Endothelial cell of umbilical vein (primary cell): ENCODE measurements around the gene PITPNM3. TPM values are rescaled to one million over a fixed set of nuclear protein-coding genes. Genes with fewer than 3 reads are reported as not detected.

ENCODE experiments used
- BruUV-seq: library from RNA; stranded (reverse); fragments of 400-500 nt; replicated peaks from 2 replicates; lab custom pipeline; 2021; lab: Mats Ljungman, UMichigan
- CTCF ChIA-PET: fragments of 300-600, 350-600 bp; sonication (Branson Sonifier 250); formaldehyde crosslinking; loops from one replicate; lab custom pipeline; 2021; ENCODE audit warnings: antibody characterized with exemption, inconsistent platforms; lab: Charles Lee
- POLR2A ChIA-PET: fragments of 300-600, 350-600 bp; sonication (Branson Sonifier 250); formaldehyde crosslinking; loops from one replicate; lab custom pipeline; 2021; ENCODE audit warnings: antibody characterized with exemption, inconsistent platforms; lab: Charles Lee
- DNase-seq: peaks from one replicate; pipeline ENCODE4 v3.0.0-alpha.2; 2011; ENCODE audit warnings: low read depth, low spot score
- FAIRE-seq: peaks from 2 replicates; lab custom pipeline; 2011; peaks lifted over from hg19 to GRCh38; lab: Jason Lieb, UNC
- H2AFZ ChIP-seq: 2 replicates; pipeline ENCODE4 v1.6.0; 2012; ENCODE audit warnings: low read depth, low read length, control low read depth, inconsistent platforms
- H3K27ac ChIP-seq: 2 replicates; pipeline ENCODE4 v1.5.1; 2011; ENCODE audit warnings: low read depth, mild to moderate bottlenecking, control low read depth, low read length, moderate library complexity; ENCODE audit not compliant: insufficient read depth
- H3K27me3 ChIP-seq, 2 experiments: 2 replicates each; pipeline versions ENCODE4 v1.6.0 to v1.6.1; 2011; ENCODE audit warnings: low read length in 2 of 2, mixed read lengths in 1 of 2; ENCODE audit not compliant: control insufficient read depth in 2 of 2, insufficient read depth in 2 of 2
- H3K36me3 ChIP-seq, 2 experiments: 2 replicates in 1 of 2; 3 replicates in 1 of 2; pipeline ENCODE4 v1.5.1; 2011; ENCODE audit warnings: low read length in 2 of 2, mild to moderate bottlenecking in 1 of 2, moderate library complexity in 1 of 2; ENCODE audit not compliant: control insufficient read depth in 2 of 2, insufficient read depth in 2 of 2; ENCODE audit errors: extremely low read depth in 1 of 2
- H3K4me1 ChIP-seq: 3 replicates; pipeline ENCODE4 v1.5.1; 2011; ENCODE audit warnings: mild to moderate bottlenecking, low read length; ENCODE audit not compliant: control insufficient read depth, insufficient read depth; ENCODE audit errors: extremely low read depth
- H3K4me2 ChIP-seq: 2 replicates; pipeline ENCODE4 v1.6.1; 2011; ENCODE audit warnings: low read length, control low read depth, mixed read lengths; ENCODE audit not compliant: insufficient read depth
- H3K4me3 ChIP-seq, 3 experiments: fragments of 200-600 bp in 1 of 3; sonication (generic), shearing (Covaris generic) in 1 of 3; replicated peaks in 1 of 3; 2 replicates each; pipeline ENCODE4 v1.5.1; 2011 to 2016; ENCODE audit warnings: control low read depth in 3 of 3, low read length in 3 of 3, mild to moderate bottlenecking in 2 of 3, inconsistent platforms in 1 of 3, low read depth in 1 of 3, moderate library complexity in 1 of 3; ENCODE audit not compliant: insufficient read depth in 1 of 3
- H3K79me2 ChIP-seq: 2 replicates; pipeline ENCODE4 v1.6.0; 2012; ENCODE audit warnings: low read length, inconsistent platforms; ENCODE audit not compliant: control insufficient read depth, insufficient read depth
- H3K9ac ChIP-seq: replicated peaks from 2 replicates; pipeline ENCODE3; 2011; ENCODE audit warnings: low read length, control low read depth; ENCODE audit not compliant: insufficient read depth; ENCODE audit errors: extremely low read depth
- H3K9me1 ChIP-seq: replicated peaks from 3 replicates; pipeline ENCODE4 v1.6.0; 2011; ENCODE audit warnings: mild to moderate bottlenecking, low read length; ENCODE audit not compliant: control insufficient read depth, insufficient read depth; ENCODE audit errors: extremely low read depth
- H3K9me3 ChIP-seq: replicated peaks from 2 replicates; pipeline ENCODE4 v1.5.1; 2012; ENCODE audit warnings: low read length, inconsistent platforms; ENCODE audit not compliant: control insufficient read depth, insufficient read depth
- H4K20me1 ChIP-seq: replicated peaks from 2 replicates; pipeline ENCODE3; 2011; ENCODE audit warnings: mild to moderate bottlenecking, low read length; ENCODE audit not compliant: control insufficient read depth, insufficient read depth; ENCODE audit errors: extremely low read depth
- CTCF ChIP-seq, 2 donors: IDR thresholded peaks; 1 replicate in 1 of 2; 2 replicates in 1 of 2; pipeline ENCODE4 v1.5.1; 2011; ENCODE audit warnings: low read length in 2 of 2, mild to moderate bottlenecking in 2 of 2, moderate library complexity in 2 of 2, control low read depth in 1 of 2, inconsistent platforms in 1 of 2, low read depth in 1 of 2; ENCODE audit not compliant: insufficient read depth in 1 of 2; ENCODE audit errors: extremely low read depth in 1 of 2
- EZH2 ChIP-seq: IDR thresholded peaks from 2 replicates; pipeline ENCODE4 v1.6.1; 2012; ENCODE audit warnings: borderline replicate concordance, low read depth, mild to moderate bottlenecking, moderate library complexity, low read length, inconsistent platforms; ENCODE audit not compliant: severe bottlenecking
- FOS ChIP-seq: IDR thresholded peaks from 2 replicates; pipeline ENCODE4 v1.6.1; 2011; ENCODE audit warnings: mild to moderate bottlenecking, low read length, moderate library complexity, borderline replicate concordance; ENCODE audit not compliant: insufficient read depth
- GATA2 ChIP-seq: IDR thresholded peaks from 2 replicates; pipeline ENCODE4 v1.7.0; 2011; ENCODE audit warnings: low read depth, mild to moderate bottlenecking, moderate library complexity, mixed read lengths, low read length; ENCODE audit not compliant: insufficient read length, insufficient read depth
- JUN ChIP-seq: IDR thresholded peaks from 2 replicates; pipeline ENCODE4 v1.6.1; 2011; ENCODE audit warnings: borderline replicate concordance, low read depth; ENCODE audit not compliant: insufficient read length, insufficient read depth
- MAX ChIP-seq: IDR thresholded peaks from 2 replicates; pipeline ENCODE4 v1.6.1; 2011; ENCODE audit not compliant: insufficient read depth, insufficient read length
- MYC ChIP-seq: IDR thresholded peaks from one replicate; pipeline ENCODE4 v1.6.1; 2011; ENCODE audit warnings: mild to moderate bottlenecking, low read depth, low read length
- POLR2A ChIP-seq: IDR thresholded peaks from 2 replicates; pipeline ENCODE4 v1.6.1; 2012; ENCODE audit warnings: low read depth, mild to moderate bottlenecking, control low read depth, low read length
- POLR2AphosphoS5 ChIP-seq: IDR thresholded peaks from 2 replicates; pipeline ENCODE4 v1.6.1; 2012; ENCODE audit warnings: low read depth, mild to moderate bottlenecking, control low read depth, low read length, moderate library complexity; ENCODE audit not compliant: insufficient read depth
- dilution Hi-C: fragments of 300-500 bp; cut with MboI; formaldehyde crosslinking; loops from one replicate; pipeline ENCODE4 v1.15.0; 2019; ENCODE audit warnings: low sequenced_read_pairs; ENCODE audit not compliant: extremely low pct_ligation_motif_present
- intact Hi-C: fragments of 100-400 bp; cut with micrococcal nuclease; formaldehyde crosslinking; loops from one replicate; pipeline ENCODE4 v1.10.0; 2022
- polyA plus RNA-seq, 4 experiments: library from polyadenylated mRNA; depleted of rRNA in 3 of 4; stranded (reverse) in 3 of 4; unstranded in 1 of 4; fragments of >200 nt; gene quantifications; 2 replicates each; pipeline versions ENCODE4 v1.2.1 to v1.2.3, GENCODE V29; 2011 to 2012; ENCODE audit warnings: missing spikeins in 1 of 4
- total RNA-seq: library from RNA; stranded (reverse); gene quantifications from 2 replicates; pipeline ENCODE4 v1.2.3, GENCODE V29; 2021

The PITPNM3 gene
- total and polyA plus RNA-seq, 2 donors (not counting 3 experiments of a cell fraction or from before 2014, with no cell fraction given), result 1.0 to 1.9 TPM

- Histone ChIP-seq H3K27ac (no peak overlapping the region), H3K9ac (no peak overlapping the region), H3K4me3 (no peak overlapping the region), H3K9me1 (no peaks in the 10 kb centered on the region), H3K9me3 (no peaks in the 10 kb centered on the region), H2AFZ (no peak overlapping the region), H3K4me1 (no peaks in the 10 kb centered on the region), H3K79me2 (no peaks in the 10 kb centered on the region), H3K36me3 (no peaks in the 10 kb centered on the region), H3K4me2 (no peak overlapping the region), H3K27me3 (peaks cover 0 to 2% of the 10 kb centered on the region in 2 experiments), H4K20me1 (no peaks in the 10 kb centered on the region)
- dilution Hi-C loops, result no loop called here
- intact Hi-C loops, result no loop called here
- CTCF ChIA-PET, result no interaction called here
- TF ChIP-seq CTCF (IDR thresholded peaks at IDR 0.05; ENCODE audit: extremely low read depth in 1 of 2, insufficient read depth in 1 of 2, low read depth in 1 of 2, low read length in 2 of 2) (no peak), EZH2 (no peak), MAX (no peak), MYC (no peak), JUN (no peak), GATA2 (no peak), FOS (no peak), POLR2AphosphoS5 (no peak), POLR2A (no peak)
- POLR2A ChIA-PET, result no interaction called here
- DNase-seq (no peak), FAIRE-seq (no peak)
- BruUV-seq, result no TSS peak
Measured at GRCh38 chr17:6544011-6544370, 12.4 kb downstream of the PITPNM3 start.
